Skeletal muscle tissue (tissue), 4 donors: ENCODE results near the gene IGSF21. TPM values are rescaled to one million over a fixed set of nuclear protein-coding genes. Genes with fewer than 3 reads are reported as not detected.
"Not testable (repeated sequence)": the region's sequence is repeated elsewhere in the genome, so short reads cannot be mapped to it uniquely, and the experiment has no call there.

Source experiments
- H3K27ac ChIP-seq: one replicate; pipeline ENCODE4 v1.7.0; 2013; ENCODE audit warnings: mild to moderate bottlenecking, low read depth, low read length, inconsistent platforms
- H3K27me3 ChIP-seq, 3 donors: one replicate each; pipeline ENCODE4 v1.7.0; 2013; ENCODE audit warnings: low read length in 3 of 3; ENCODE audit not compliant: control insufficient read depth in 3 of 3, insufficient read depth in 3 of 3
- H3K36me3 ChIP-seq, 3 donors: one replicate each; pipeline ENCODE4 v1.7.0; 2013; ENCODE audit warnings: low read length in 3 of 3; ENCODE audit not compliant: control insufficient read depth in 3 of 3, insufficient read depth in 3 of 3
- H3K4me1 ChIP-seq, 3 donors: one replicate each; pipeline ENCODE4 v1.7.0; 2013; ENCODE audit warnings: low read length in 3 of 3, mild to moderate bottlenecking in 3 of 3; ENCODE audit not compliant: control insufficient read depth in 3 of 3, insufficient read depth in 3 of 3
- H3K4me3 ChIP-seq, 3 donors: one replicate each; pipeline ENCODE4 v1.7.0; 2013; ENCODE audit warnings: low read length in 3 of 3
- H3K9ac ChIP-seq, 3 donors: one replicate each; pipeline ENCODE4 v1.7.0; 2013; ENCODE audit warnings: low read length in 3 of 3, mild to moderate bottlenecking in 3 of 3, moderate library complexity in 2 of 3, low read depth in 1 of 3
- H3K9me3 ChIP-seq, 3 donors: one replicate each; pipeline ENCODE4 v1.7.0; 2013; ENCODE audit warnings: low read length in 3 of 3; ENCODE audit not compliant: control insufficient read depth in 3 of 3
- total RNA-seq: library from RNA; depleted of rRNA; stranded (reverse); fragments of >200 nt; gene quantifications from one replicate; pipeline ENCODE4 v1.2.3, GENCODE V29; 2014
- donor health status: Osteomylitis.

Gene IGSF21
- total RNA-seq, 1 donor from 2014 or later = not detected

DNA sequence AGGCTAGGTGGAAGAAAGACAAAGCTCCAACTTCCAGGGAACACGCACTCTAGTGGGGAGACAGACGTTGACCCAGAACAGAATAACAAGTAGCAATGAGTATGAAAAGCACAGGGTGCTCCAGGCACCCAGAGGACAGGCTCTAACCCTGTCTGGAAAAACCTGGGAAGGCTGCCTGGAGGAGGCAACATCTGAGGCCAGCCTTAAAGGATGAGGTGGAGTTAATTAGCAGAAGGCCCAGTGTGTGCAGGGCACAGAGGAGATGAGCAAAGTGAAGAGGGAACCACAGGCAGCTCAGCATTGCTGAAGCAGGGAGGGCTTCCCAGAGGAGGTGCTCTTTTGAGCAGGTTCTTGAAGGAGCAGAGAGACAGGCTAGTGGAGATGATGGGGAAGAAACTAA lies 246.4 kb downstream of the IGSF21 start:
- peaks cover 11 to 53% (median 50%) of the 10 kb centered on the region in 3 donors for H3K27me3 ChIP-seq
- no peak overlapping the region for H3K4me3 ChIP-seq
- H3K4me1 ChIP-seq = no peaks in the 10 kb centered on the region
- H3K9ac ChIP-seq = no peak overlapping the region
- no peaks in the 10 kb centered on the region for H3K36me3 ChIP-seq
- H3K27ac ChIP-seq = no peak overlapping the region
- no peaks in the 10 kb centered on the region for H3K9me3 ChIP-seq

DNA sequence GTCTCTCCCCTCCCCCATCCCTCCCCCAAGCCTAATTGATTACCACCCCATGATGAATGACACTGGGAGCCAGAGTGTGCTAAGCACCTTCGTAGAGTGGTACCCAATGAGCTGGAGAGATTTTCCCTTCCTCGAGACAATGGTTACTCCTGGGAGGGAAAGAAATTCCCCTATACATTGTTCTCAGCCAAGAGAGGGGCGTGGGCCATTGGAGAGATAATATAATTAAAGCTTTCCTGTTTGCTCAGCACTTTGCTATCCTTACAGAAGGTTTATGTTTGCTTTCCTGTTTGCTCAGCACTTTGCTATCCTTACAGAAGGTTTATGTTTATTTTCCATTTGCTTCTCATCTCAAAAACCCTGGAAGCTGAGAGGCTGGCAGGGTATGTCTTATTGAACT lies 247.0 kb downstream of the IGSF21 start:
- Histone ChIP-seq H3K9ac (no peak overlapping the region), H3K36me3 (no peaks in the 10 kb centered on the region), H3K4me3 (no peak overlapping the region), H3K9me3 (no peaks in the 10 kb centered on the region), H3K4me1 (no peaks in the 10 kb centered on the region), H3K27me3 (peaks cover 7 to 49% (median 46%) of the 10 kb centered on the region in 3 donors), H3K27ac (no peak overlapping the region)

DNA sequence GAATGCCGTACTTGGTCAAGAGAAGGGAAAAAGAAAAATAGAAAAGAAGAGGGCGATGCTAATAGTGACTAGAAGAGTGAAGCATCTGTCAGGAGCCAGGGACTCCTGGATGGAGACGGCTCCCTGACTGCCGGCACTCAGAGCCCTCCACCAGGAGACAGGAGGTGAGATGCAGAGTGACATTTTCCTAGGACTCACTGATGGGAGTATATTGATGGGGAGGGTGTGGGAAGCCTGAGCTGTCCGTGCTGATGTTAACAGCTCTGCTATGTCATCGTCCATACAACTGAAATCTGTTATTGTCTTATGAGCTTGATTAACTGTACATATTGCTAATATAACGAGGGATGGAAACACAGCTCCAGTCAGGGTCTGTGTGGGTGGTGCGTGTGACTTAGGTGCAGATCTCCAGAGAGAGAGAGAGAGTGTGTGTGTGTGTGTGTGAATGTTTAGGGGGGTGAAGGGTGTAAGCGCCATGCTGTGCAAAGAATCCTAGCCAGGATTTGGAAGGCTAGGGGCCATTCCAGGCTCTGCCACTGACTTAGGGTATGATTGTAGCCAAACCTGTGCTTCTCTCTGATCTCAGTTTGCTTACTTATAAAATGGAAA lies 250.1 kb downstream of the IGSF21 start:
- Histone ChIP-seq H3K9me3 (no peaks in the 10 kb centered on the region), H3K36me3 (no peaks in the 10 kb centered on the region), H3K27ac (no peak overlapping the region), H3K4me1 (no peaks in the 10 kb centered on the region), H3K27me3 (peaks cover 20 to 54% (median 48%) of the 10 kb centered on the region in 3 donors), H3K4me3 (no peak overlapping the region), H3K9ac (no peak overlapping the region)

DNA sequence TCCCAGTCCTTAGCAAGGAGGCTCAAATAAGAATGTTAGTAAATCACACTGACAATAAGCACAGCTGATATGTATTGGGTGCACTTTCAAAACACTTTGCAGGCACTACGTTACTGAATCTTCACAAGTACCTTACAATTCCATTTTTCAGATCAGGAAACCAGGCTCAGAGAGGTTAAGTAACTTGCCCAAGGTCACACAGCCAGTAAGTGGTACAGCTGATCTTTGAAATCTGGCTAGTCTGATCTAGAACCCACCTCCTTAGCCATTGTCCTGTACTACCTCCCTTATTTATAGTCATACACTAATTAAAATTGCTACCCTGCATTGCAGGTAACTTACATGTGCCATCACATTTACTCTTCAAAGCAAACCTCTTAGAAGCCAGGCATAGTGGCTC lies 251.0 kb downstream of the IGSF21 start:
- H3K27ac ChIP-seq = no peak overlapping the region
- no peaks in the 10 kb centered on the region for H3K4me1 ChIP-seq
- H3K4me3 ChIP-seq = no peak overlapping the region
- no peaks in the 10 kb centered on the region for H3K9me3 ChIP-seq
- H3K27me3 ChIP-seq = peaks cover 24 to 53% (median 48%) of the 10 kb centered on the region in 3 donors
- H3K9ac ChIP-seq = no peak overlapping the region
- H3K36me3 ChIP-seq = no peaks in the 10 kb centered on the region

DNA sequence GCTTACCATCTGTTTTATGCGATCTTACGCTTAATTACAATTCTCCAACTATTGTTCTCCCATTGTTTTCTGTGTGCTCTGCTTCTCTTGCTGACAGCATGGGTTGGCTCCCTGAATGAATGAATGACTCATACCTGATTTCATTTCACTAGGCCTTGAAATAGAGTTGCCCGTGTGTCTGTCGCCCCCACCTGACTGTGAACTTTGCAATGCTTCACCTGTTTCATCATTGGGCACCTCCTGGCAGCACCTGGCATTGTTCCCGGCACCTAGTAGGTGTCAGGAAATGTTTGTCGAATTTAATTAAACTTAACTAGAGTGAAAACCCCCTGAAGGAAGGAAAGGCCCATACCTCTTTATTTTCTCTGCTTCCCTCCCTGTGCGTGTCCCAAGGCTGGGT lies 252.7 kb downstream of the IGSF21 start:
- H3K9ac ChIP-seq = no peak overlapping the region
- H3K27me3 ChIP-seq = peaks cover 24 to 46% (median 44%) of the 10 kb centered on the region in 3 donors
- no peaks in the 10 kb centered on the region for H3K36me3 ChIP-seq

DNA sequence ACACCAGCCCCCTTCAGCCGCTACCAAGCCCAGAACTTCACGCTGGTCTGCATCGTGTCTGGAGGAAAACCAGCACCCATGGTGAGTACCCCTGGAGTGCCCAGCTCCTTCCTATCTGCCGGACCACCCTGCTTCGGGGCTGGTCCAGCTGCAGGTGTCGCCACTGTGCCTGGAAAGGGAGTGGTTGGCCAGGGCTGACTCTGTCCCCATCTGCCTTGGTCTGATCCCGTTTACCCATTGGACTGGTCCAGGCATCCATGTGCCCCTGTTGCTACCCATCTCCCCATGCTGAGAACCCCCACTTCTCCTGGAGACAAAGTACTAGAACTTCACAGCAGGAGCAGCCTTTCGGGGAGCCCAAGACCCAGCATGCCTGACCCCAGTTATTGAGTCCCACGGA lies 254.6 kb downstream of the IGSF21 start:
- peaks cover 2 to 4% (median 4%) of the 10 kb centered on the region in 3 donors for H3K9me3 ChIP-seq
- no peaks in the 10 kb centered on the region for H3K4me1 ChIP-seq
- peaks cover 21 to 48% (median 47%) of the 10 kb centered on the region in 3 donors for H3K27me3 ChIP-seq
- H3K36me3 ChIP-seq = no peaks in the 10 kb centered on the region
- H3K27ac ChIP-seq = no peak overlapping the region
- no peak overlapping the region for H3K4me3 ChIP-seq
- no peak overlapping the region for H3K9ac ChIP-seq

More for the DNA sequence above, 252.7 kb downstream of the IGSF21 start:
- Histone ChIP-seq H3K27ac (no peak overlapping the region), H3K4me1 (no peaks in the 10 kb centered on the region), H3K9me3 (no peaks in the 10 kb centered on the region), H3K4me3 (no peak overlapping the region)

DNA sequence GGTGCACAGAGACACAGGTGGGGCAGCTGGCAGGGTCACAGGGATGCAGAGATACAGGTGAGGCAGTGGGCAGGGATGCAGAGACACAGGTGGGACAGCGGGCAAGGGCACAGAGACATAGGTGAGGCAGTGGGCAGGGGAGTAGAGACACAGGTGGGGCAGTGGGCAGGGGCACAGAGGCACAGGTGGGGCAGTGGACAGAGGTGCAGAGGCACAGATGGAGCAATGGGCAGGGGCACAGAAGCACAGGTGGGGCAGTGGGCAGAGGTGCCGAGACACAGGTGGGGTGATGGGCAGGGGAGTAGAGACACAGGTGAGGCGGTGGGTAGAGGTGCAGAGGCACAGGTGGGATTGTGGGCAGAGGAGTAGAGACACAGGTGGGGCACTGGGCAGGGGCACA lies 255.8 kb downstream of the IGSF21 start:
- no peak overlapping the region for H3K27ac ChIP-seq
- H3K9ac ChIP-seq = no peak overlapping the region
- no peaks in the 10 kb centered on the region for H3K36me3 ChIP-seq
- H3K9me3 ChIP-seq = peaks cover 2 to 4% (median 4%) of the 10 kb centered on the region in 3 donors
- no peaks in the 10 kb centered on the region for H3K4me1 ChIP-seq
- H3K27me3 ChIP-seq = peaks cover 21 to 48% (median 43%) of the 10 kb centered on the region in 3 donors
- H3K4me3 ChIP-seq = no peak overlapping the region

DNA sequence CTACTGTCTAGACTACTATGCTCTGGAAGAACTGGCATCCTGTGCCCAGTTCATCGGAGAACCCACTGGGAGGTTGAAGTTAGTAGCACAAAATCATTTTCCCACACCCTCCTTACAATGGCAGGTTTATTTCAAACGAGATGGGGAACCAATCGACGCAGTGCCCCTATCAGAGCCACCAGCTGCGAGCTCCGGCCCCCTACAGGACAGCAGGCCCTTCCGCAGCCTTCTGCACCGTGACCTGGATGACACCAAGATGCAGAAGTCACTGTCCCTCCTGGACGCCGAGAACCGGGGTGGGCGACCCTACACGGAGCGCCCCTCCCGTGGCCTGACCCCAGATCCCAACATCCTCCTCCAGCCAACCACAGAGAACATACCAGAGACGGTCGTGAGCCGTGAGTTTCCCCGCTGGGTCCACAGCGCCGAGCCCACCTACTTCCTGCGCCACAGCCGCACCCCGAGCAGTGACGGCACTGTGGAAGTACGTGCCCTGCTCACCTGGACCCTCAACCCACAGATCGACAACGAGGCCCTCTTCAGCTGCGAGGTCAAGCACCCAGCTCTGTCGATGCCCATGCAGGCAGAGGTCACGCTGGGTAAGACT lies 257.6 kb downstream of the IGSF21 start:
- Histone ChIP-seq H3K9me3 (peaks cover 2 to 4% (median 4%) of the 10 kb centered on the region in 3 donors), H3K4me1 (no peaks in the 10 kb centered on the region), H3K4me3 (no peak overlapping the region), H3K36me3 (no peaks in the 10 kb centered on the region), H3K9ac (no peak overlapping the region), H3K27me3 (peaks cover 18 to 51% (median 40%) of the 10 kb centered on the region in 3 donors), H3K27ac (no peak overlapping the region)

DNA sequence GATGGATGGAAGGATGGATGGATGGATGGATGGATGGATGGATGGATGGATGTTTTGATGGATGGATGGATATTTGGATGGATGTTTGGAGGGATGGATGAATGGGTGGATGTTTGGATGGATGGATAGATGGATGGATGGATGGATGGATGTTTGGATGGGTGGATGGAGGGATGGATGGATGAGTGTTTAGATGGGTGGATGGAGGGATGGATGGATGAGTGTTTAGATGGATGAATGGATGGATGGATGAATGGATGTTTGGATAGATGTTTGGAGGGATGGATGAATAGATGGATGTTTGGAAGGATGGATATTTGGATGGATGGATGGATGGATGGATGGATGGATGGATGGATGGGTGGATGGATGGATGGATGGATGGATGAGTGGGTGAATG lies 264.9 kb downstream of the IGSF21 start:
- not testable (repeated sequence) for H3K4me1 ChIP-seq, H3K27ac ChIP-seq, H3K4me3 ChIP-seq, H3K9ac ChIP-seq, H3K36me3 ChIP-seq, H3K9me3 ChIP-seq
- H3K27me3 ChIP-seq = peaks cover 7 to 32% (median 10%) of the 10 kb centered on the region in 3 donors

DNA sequence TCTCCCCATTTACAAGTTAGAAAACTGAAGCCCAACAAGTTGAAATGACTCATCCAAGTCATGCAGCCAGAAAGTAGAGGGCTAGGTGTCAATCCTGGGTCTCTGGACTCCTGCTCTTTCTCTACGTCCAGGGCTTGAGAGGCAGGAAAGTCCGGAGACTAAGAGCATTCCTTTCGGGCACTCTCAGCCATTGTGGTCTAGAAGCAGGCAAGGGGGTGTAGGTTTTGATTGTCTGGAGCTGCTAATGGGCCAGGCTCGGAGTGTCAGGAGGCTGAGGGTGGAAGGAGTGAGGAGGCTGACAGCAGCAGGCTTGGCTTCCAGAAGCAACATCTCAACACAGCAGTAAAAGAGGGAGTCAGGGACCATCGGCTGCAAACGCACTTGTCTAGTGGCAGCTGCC lies 265.6 kb downstream of the IGSF21 start:
- H3K27me3 ChIP-seq = peaks cover 7 to 32% (median 10%) of the 10 kb centered on the region in 3 donors

More for the DNA sequence above, 265.6 kb downstream of the IGSF21 start:
- Histone ChIP-seq H3K9ac (no peak overlapping the region), H3K9me3 (peaks cover 0 to 2% (median 0%) of the 10 kb centered on the region in 3 donors), H3K36me3 (no peaks in the 10 kb centered on the region), H3K4me3 (no peak overlapping the region), H3K4me1 (no peaks in the 10 kb centered on the region), H3K27ac (no peak overlapping the region)
